Fibroblast of skin of abdomen (primary cell): Measurements from ENCODE around the gene NBEAL1. TPM values are rescaled to one million over a fixed set of nuclear protein-coding genes. Genes with fewer than 3 reads are reported as not detected.
"Not testable (repeated sequence)": the region's sequence is repeated elsewhere in the genome, so short reads cannot be mapped to it uniquely, and the experiment has no call there.

Source experiments
- DNase-seq: peaks from one replicate; pipeline ENCODE4 v3.0.0-alpha.2; 2013
- polyA plus RNA-seq, 2 experiments: library from polyadenylated mRNA; unstranded; fragments of 120-200 nt; gene quantifications; one replicate each; pipeline ENCODE4 v1.2.1, GENCODE V29; 2013; ENCODE audit not compliant: insufficient read length in 2 of 2

NBEAL1 gene
- 4.6 TPM for polyA plus RNA-seq (2013, experiment 1 of 2; ENCODE audit: insufficient read length)
- polyA plus RNA-seq (2013, experiment 2 of 2; ENCODE audit: insufficient read length) = 4.5 TPM

- peak; percentile 99 for DNase-seq
Measured at GRCh38 chr2:203014456-203015199, at the start of gene NBEAL1. TSS of gene NBEAL1 (plus strand) at chr2:203014875. CDS start at chr2:203016385, 1,510 bp downstream.

GRCh38 chr2:202965810-202966460 is 48.7 kb upstream of the NBEAL1 start:
- peak; percentile 43 for DNase-seq

DNA sequence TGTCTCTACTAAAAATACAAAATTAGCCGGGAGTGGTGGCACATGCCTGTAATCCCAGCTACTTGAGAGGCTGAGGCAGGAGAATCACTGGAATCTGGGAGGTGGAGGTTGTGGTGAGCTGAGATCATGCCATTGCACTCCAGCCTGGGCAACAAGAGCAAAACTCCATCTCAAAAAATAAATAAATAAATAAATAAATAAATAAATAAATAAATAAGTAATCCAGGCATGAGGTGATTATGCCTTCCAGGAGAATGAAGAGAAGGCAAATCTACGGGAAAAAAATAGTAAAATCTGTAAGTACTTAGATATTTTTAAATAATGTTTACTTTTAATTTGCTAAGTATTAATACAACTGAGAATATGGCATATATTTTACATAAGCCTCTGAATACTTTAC is 45.3 kb upstream of the NBEAL1 start:
- DNase-seq = not testable (repeated sequence)

GRCh38 chr2:202976809-202977208 is 37.9 kb upstream of the NBEAL1 start:
- no peak for DNase-seq

- no peak for DNase-seq
Measured at GRCh38 chr2:202982779-202983491, 31.7 kb upstream of the NBEAL1 start.

DNA sequence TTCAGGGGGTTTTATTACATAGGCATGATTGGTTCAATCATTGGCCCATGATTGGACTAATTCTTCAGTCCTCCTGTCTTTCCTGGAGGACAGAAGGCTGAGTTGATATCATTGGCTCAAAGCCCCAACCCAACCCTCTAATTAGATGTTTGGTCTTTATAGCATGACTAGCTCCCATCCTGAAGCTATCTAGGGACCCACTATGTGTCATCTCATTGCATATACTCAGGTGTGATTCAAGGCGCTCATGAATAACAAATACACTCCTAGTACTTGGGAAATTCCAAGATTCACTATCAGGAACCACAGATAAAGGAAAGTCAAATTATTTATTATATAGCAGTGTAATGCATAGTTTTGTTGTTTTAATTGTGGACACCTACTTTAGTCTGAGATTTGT is 24.9 kb upstream of the NBEAL1 start:
- no peak for DNase-seq

DNA sequence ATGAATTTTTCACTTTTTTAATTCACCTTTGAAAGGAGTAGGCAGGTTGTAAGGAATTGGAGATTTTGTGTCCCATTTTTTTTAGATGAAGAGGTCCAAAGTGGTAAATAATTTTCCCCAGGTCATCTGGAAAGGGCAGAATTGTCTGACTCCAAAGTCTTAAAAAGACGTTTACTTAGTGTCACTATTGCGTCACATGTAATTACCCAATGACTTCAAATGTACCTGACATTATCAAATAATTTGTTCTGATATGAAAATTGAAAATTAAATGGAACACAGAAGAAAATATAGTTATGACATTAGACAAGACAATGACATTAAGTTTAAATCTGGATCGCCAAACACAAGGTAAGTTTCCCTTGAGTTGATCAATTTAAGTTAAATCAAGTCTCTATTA is 24.2 kb upstream of the NBEAL1 start:
- DNase-seq = no peak

- DNase-seq = peak; percentile 3
Measured at GRCh38 chr2:202997113-202997512, 17.6 kb upstream of the NBEAL1 start.

- DNase-seq = no peak
Measured at GRCh38 chr2:203002054-203002821, 12.4 kb upstream of the NBEAL1 start.

DNA sequence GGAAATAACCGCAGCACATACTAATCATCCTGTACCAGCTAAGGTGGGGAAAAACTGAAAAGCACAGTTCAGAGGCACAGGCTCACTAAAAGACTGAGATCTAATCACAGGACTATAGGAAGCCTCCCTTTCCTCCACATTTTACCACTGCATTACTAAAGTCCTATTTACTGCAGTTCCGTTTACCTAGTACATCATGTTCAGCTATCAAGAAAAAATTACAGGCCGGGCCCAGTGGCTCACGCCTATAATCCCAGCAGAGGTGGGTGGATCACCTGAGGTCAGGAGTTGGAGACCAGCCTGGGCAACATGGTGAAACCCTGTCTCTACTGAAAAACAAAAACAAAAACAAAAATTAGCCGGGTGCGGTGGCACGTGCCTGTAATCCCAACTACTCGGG is 11.0 kb upstream of the NBEAL1 start:
- no peak for DNase-seq

DNA sequence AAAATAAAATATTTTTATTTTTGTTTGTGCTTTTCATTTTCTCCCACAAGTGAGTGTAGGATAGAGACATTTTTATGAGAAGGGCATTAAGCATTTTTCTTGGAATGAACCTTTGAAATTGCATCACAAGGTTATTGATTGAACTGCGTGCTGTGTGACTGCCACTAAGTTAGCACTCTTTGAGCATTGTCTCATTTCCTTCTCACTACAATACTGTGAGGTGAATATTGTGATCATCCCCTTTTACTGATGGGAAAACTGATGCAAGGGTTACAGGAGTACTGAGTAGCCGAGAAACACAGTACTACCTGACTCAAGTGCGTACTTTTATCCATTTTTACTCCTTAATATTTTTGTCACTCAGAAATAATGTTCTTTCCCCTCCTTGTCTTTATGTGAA is 2.0 kb downstream of the NBEAL1 start:
- no peak for DNase-seq

GRCh38 chr2:203018181-203018580 is 3.5 kb downstream of the NBEAL1 start:
- no peak for DNase-seq

DNA sequence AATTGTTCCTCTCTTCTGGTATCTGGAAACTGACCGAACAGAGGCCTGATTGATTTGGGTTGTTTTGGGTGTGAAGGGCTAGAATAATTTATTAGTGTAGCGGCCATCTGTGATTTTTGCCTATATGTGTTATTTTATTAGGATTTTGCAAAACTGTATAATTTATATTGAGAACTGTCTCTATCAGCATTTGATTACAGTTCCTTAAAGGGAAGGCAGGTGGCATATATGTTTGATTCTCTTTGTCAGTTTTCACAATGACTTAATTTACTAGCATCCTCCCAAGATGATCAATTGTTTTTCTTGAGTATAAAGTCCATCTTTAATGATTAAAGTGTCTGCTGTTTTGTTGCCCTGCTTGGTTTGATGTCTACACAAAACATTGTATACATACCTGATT is 4.5 kb downstream of the NBEAL1 start:
- no peak for DNase-seq

GRCh38 chr2:203021991-203022390 is 7.3 kb downstream of the NBEAL1 start:
- DNase-seq = no peak

DNA sequence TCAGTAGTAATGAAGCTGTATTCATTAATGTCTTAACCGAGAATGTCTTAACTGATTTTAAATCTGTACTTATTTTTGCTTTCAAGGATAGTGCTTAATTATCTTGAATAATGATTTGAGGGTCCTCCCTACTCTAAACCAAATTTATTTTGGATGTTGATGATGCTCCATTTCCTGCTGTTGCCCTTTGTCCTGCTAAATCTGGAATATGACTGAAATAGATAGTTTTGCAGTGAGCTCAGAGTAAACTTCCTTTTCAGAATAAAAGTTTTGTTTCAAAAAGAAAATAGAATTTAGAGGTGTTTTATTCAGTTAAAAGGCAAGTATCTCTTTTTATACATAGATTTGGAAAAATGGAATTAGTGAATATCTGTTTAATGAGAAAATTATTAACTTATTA is 8.1 kb downstream of the NBEAL1 start:
- DNase-seq = no peak

DNA sequence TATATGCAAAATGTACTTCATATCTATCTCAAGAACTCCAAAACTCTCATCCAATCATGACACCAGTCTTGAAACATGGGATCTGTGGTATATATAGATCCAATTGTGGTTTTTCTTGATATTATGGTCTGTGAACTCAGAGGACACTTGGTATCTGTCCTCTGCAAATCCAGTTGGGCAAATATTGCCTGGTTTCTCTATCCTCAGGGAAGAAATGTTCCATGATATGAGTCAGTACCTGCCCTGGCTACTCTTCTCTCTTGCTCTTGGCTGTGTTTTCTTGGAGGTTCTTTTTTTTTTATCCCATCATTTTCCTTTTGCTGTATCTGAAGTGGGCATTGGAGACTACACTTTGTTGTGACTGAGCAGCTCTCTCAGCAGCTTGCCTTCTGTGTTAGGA is 10.9 kb downstream of the NBEAL1 start:
- DNase-seq = no peak

GRCh38 chr2:203030545-203030944 is 15.9 kb downstream of the NBEAL1 start:
- DNase-seq = no peak

DNA sequence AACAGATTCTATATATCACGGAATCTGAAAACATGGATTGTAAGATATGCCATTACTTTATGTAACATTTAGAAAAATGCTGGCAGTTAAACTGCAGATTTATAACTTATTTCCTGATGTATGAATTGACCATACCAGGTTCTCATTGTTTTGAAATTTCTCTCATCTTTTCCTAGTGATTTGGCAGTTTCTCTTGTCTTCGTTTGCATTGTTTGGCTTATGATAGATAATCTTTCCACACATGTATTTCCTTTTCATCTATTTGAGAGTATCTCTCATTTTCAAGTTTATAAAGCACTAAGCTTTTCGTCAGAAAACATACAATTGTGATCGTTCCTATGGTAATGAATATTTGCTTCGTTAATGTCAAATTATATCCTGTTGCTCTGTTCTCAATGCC is 16.3 kb downstream of the NBEAL1 start:
- no peak for DNase-seq

- DNase-seq = no peak
Measured at GRCh38 chr2:203033395-203033794, 18.7 kb downstream of the NBEAL1 start.

GRCh38 chr2:203035879-203036470 is 21.3 kb downstream of the NBEAL1 start:
- no peak for DNase-seq

DNA sequence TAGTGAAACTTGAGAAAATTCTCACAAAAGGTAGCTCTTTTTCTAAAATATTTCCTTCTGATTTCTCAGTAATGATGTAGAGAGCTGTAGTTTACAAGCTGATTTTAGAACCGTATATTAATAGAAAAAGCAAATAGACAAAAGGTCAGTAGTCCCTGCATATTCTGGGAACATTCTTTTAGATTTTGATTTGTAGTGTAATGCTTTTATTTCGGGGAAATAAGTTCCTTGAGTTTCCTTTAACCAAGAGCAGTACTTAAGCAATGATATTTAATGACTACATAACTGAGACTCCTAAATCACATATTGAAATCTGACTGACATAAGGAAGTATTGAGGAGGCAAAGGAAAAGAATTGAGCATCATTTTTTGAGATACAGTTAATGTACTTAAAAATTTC is 22.4 kb downstream of the NBEAL1 start:
- no peak for DNase-seq

DNA sequence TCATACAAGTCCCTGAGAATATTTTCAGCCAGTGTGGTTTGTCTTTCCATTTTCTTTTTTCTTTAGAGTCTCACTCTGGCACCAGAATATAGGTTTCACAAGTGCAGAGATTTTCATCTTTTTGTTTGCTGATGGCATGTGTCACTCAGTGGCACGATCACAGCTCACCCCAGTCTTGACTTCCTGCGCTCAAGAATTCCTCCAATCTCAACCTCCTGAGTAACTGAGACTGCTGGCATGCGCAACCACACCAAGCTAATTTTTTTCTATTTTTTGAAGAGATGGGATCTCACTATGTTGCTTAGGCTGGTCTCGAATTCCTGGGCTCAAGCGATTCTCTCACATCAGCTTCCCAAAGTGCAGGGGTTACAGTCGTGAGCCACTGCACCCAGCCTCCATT is 23.9 kb downstream of the NBEAL1 start:
- DNase-seq = no peak
